ENCODE results near the gene ITGA3.

- TF ChIP-seq, protein P1, sequence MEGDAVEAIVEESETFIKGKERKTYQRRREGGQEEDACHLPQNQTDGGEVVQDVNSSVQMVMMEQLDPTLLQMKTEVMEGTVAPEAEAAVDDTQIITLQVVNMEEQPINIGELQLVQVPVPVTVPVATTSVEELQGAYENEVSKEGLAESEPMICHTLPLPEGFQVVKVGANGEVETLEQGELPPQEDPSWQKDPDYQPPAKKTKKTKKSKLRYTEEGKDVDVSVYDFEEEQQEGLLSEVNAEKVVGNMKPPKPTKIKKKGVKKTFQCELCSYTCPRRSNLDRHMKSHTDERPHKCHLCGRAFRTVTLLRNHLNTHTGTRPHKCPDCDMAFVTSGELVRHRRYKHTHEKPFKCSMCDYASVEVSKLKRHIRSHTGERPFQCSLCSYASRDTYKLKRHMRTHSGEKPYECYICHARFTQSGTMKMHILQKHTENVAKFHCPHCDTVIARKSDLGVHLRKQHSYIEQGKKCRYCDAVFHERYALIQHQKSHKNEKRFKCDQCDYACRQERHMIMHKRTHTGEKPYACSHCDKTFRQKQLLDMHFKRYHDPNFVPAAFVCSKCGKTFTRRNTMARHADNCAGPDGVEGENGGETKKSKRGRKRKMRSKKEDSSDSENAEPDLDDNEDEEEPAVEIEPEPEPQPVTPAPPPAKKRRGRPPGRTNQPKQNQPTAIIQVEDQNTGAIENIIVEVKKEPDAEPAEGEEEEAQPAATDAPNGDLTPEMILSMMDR (IDR thresholded peaks at IDR 0.05): no peak
- TF ChIP-seq POLR2A (IDR thresholded peaks at IDR 0.05): no peak
These were observed 81.1 kb downstream of the ITGA3 start for GRCh38 chr17:50137042-50137441.
